NCI-H82 (cell line): ENCODE results near the gene CEP95.

ENCODE experiments used
- DNase-seq: peaks from one replicate; lab custom pipeline; 2025; lab: John Stamatoyannopoulos, UW

Gene CEP95

GRCh38 chr17:64515829-64516228 lies 9.1 kb downstream of the CEP95 start:
- DNase-seq, result no peak

DNA sequence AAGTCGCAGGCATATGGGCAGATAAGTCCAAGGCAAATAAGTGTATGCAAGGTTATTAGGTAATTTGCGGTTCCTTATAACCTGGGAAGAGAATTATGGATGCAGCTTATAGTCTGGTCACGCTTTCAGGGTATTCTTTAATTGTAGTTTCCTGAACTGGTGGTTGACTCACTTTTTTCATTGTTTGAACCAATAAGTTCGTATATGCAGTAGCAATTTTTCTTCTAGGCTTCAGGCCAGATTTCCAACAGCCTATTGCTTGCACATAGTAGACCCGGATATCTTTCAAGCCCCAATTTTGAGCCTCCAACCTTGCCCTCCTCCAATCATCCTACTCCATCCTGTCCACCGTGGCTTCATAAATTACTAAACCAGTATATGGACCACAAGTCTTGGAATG lies 12.8 kb downstream of the CEP95 start:
- DNase-seq, result no peak

DNA sequence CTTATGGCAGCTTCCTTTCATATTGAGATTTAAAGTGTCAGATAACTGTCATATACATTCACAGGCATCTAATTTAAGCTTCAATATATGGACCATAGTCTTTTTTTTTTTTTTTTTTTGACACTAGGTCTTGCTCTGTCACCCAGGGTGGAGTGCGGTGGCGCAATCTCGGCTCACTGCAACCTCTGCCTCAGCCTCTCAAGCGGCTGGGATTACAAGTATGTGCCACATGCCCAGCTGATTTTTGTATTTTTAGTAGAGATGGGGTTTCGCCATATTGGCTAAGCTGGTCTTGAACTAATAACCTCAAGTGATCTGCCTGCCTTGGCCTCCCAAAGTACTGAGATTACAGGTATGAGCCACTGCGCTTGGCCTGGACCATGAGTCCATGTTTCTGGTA lies 13.6 kb downstream of the CEP95 start:
- no peak for DNase-seq

DNA sequence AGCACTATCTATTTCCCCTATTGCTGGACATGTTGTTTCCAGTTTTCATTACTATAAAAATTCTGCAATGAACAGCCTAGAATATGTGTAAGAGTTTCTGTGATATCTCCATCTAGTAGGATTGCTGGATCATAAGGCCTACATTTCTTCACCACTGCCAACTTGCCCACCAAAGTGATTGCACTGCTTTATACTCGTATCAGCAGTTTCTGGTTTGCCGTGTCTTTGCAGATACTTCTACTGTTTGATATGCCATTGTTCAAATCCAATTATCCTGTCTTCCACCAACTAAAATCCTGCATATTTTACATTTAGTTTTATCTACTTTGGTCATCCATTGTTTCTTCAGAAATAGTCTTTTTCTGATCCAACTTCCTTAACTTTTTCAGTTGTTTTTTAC lies 21.1 kb downstream of the CEP95 start:
- DNase-seq, result no peak

- no peak for DNase-seq
Observed at GRCh38 chr17:64529221-64529620, 22.4 kb downstream of the CEP95 start.

DNA sequence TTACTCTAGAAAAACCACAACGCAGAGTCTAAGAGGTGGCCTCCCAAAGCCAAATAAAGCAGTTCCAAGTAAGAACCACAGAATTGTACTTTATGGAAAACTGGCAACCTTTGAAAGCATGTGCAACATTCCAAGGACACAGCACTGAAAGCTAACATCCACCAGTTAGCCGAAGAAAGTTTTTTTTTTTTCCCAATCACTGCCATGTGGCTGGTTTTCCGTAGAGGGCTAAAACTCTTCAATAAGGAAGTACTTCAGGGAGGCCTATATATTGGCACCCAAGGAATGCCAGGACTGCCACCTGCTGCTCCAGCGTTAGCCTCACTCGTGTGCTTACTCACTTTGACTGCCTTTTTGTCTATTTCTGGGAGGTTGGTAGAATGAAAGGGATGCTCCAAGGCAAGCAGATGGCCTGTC lies 25.2 kb downstream of the CEP95 start:
- DNase-seq, result no peak

GRCh38 chr17:64532409-64532808 lies 25.6 kb downstream of the CEP95 start:
- DNase-seq, result no peak

- no peak for DNase-seq
Observed at GRCh38 chr17:64533784-64534183, 27.0 kb downstream of the CEP95 start.

GRCh38 chr17:64534187-64534586 lies 27.4 kb downstream of the CEP95 start:
- DNase-seq, result no peak

DNA sequence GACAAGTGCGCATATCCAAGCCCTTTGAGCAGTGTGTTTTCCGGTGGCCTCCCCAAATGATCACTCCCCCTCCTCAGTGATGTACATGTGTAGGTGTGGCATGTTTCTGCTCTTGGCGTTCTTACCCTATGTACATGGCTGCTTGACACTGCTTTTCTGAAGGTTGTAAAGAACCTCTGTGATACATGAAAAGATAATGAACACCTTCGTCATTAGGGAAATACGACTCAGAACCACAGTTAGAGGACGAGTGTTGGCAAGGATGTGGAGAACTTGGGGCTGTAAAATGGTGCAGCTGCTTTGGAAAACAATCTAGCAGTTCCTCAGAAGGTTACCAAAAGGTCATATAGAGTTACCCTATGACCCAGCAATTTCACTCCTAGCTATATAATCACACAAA lies 28.6 kb downstream of the CEP95 start:
- DNase-seq, result no peak

DNA sequence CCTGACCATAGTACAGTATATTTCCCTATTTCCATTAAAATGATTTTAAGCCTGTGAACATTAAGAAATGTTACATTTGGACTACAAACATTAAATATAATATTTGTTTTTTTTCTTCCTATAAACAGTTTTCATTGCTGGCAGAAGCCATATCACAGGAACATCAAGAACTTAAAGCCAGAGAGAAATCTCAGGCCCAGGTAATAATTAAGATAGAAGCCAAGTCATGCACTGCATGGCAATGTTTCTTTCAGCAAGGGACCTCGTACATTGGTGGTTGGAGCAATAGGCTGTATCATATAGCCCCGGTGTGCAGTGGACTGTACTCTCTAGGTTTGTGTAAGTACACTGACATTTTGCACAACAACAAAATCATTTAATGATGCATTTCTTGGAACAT lies 30.1 kb downstream of the CEP95 start:
- DNase-seq, result no peak

DNA sequence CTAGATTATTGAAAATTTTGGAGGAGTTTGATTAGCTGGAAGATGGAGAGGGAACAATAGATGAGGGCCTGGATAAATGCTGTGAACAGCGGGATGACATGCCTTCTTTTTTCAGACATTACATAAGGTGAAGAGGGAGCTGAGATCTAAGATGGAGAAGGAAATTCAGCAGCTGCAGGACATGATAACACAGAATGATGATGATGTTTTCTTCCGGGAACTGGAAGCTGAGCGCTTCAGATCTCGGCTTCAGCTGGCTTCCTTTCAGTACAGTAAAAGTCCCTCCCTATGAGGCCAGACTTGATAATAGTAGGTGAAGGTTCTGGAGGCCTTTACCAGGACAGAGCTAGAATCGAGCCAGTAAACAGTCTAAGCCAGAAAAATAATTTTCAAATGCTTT lies 30.7 kb downstream of the CEP95 start:
- DNase-seq, result no peak

- DNase-seq, result no peak
Observed at GRCh38 chr17:64538508-64539130, 31.8 kb downstream of the CEP95 start.

- no peak for DNase-seq
Observed at GRCh38 chr17:64540118-64540776, 33.5 kb downstream of the CEP95 start.

DNA sequence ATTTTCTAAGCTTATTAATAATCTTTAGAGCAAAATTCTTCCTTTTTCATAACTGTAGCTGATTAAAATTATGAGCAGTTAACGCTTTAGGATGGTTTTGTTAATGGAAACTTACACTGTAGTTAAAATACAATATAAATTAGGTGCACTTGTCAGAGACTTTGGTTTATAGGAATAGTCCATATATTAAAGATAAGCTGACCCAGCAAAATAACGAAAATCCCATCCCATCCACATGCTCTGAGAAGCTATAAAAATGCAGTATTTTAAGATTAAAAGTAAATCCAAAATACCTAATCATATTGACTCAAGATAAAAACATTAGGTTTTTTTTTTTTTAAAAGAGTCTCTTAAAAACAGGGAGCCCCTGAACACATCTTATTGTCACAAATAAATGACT lies 38.0 kb downstream of the CEP95 start:
- no peak for DNase-seq

DNA sequence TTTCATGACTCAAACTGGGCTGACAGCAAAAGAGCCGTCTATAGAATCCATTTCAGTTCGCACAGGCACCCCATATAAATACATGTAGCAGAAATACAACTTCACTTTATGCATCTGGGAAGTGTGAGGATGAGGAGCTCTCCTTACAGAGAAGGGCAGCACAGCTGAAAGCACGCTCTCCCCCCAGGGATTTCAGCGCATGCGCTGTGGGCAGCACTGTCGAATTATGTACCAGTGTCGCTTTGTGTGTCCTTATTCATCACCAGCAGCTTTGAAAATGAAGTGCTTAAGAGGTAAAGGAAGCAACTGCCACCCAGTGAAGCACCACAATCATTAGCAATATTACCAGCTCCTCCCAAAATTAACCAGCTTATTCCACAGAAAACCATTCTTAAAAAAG lies 39.9 kb downstream of the CEP95 start:
- DNase-seq, result peak; percentile 82

DNA sequence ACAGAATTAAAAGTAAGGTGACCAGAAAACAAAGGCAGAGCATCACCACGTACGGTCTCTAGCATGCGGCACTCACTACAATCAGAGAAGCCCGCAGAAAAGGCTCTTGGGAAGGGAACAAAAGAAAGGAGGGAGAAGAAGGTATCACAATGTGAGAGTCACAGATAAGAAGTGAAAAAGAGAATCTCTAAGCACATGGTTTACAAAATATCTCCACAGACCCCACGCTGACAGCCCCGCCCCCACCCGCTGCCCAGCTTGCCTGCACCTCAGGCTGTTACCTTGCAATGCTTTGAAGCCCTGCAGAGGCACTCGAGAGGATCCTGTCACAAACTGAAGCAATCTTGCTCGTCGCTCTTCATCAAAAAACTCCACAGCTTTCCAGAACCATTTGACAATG lies 40.5 kb downstream of the CEP95 start:
- DNase-seq, result peak; percentile 62

DNA sequence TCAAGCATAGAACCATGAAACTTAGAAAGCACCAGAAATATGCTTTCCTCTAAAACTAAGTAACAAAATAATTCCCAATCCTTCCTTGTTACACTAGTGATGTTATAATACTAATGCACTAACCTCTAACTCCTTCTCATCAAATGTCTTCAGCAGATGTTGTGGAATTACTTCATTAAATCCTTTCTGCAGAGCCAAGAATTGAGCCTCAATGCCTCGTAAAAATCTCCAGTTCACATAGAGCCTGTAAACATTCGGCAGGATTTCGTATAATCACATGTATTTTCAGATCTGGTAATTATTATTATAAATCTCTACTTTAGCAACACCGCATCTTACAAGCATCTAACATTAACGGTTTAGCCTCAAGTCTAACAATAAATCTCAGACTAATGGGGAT lies 44.7 kb downstream of the CEP95 start:
- DNase-seq, result peak; percentile 40

DNA sequence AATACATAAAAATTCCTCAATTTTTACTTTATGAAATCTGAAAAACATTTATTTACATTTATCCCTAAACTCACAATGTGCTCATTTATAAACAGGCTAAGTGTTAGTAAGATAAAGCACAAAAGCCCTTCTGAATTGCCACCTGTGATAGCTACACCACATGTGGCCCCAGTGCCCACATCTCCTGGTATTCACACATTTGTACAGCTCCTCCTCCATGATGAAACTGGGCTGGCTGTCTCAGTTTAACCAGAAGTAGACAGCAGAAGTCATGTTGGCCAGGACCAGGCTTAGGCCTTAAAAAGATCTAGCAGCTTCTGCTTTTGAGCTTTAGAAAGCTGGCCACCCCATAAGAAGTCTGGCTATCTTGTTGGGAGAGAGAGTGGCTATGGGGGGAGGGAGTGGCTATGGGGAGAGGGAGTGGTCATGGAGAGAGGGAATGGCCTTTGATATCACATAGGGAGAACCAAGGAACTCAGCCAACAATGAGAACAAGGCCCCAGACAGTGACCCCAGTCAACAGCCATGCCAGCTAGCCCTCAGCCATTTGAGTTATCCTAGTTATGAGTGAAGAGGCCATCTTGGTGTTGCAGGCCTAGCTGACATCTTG lies 47.4 kb downstream of the CEP95 start:
- no peak for DNase-seq

GRCh38 chr17:64555281-64555680 lies 48.5 kb downstream of the CEP95 start:
- no peak for DNase-seq

DNA sequence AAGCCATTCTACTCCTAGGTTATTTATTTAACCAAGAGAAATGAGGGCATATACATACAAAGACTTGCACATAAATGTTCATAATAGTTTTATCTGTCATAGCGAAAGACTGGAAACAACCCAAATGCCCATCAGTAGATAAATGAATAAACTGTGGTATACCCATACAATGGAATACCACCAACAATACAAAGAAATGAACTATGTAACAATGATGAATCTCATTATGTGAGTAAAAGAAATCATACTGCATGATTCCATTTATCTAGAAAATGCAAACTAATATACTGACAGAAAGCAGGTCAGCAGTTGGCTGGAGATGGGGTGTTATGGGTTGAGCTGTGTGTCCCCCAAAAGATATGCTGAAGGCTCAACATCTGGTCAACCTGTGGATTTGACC lies 57.3 kb downstream of the CEP95 start:
- no peak for DNase-seq

DNA sequence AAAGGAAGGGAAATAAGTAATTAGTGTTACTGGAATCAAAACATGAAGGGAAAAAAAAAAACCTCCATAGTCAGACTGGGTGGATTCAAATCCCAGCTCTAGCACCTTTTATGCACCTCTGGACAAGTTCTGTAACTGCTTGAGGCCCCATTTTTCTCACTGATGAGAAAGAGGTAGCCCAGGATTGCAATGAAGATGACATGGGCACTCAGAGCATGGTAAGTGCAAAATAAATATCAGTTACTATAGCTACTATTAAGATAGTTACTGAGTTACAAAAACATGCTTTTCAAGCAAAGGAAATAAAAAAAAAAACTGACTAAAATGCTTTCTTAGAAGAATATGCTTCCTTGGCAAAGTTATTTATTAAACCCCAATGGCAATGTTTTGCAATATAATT lies 58.8 kb downstream of the CEP95 start:
- no peak for DNase-seq

DNA sequence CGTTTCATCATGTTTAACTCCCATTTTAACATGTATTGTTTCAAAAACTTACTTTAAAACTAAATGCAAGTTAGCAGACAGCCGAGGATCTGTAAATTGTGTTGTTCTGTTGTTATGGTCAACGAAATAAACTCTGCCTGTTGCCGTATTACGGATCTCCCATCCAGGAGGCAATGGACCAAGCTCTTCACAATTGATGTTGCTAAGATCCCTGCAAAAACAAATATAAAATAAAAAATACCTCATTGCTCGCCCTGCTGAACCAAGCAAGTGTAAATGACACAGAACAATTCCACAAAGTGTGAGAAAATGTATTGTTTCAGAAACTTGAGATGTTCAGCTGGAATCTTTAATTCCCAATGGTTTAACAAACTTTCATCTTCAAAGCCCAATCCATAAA lies 65.0 kb downstream of the CEP95 start:
- DNase-seq, result no peak

DNA sequence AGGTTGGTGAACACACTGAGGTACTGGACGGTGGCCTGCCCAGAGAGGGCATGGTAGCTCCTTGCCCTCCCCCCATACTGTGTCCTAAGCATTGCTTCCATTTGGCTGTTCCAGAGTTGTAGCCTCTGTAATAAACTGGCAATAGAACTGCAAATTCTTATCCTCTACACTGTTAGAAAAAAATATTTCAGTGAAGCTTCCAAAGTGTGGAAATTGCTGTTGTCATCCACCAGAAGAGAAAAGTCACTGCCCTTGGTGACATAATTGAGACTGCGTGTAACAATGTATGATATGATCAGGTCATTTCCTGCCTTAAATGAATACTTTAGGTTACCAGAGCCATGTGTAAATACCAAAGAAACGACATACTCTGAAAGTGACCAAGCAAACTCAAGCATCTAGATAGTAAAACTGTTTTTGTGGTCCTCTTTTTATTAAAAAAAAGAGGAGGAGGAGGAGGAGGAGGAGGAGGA lies 65.9 kb downstream of the CEP95 start:
- no peak for DNase-seq
